NCI-H2081 (cell line): Measurements from ENCODE around the gene COCH.
"Not testable (repeated sequence)": the region's sequence is repeated elsewhere in the genome, so short reads cannot be mapped to it uniquely, and the experiment has no call there.

Experiments used
- DNase-seq, 2 experiments: peaks; one replicate each; lab custom pipeline; 2025; lab: John Stamatoyannopoulos, UW

COCH gene

GRCh38 chr14:30925254-30925653 lies 50.9 kb downstream of the COCH start:
- DNase-seq, result no peak

- DNase-seq, result no peak
Measured at GRCh38 chr14:30928462-30928861, 54.1 kb downstream of the COCH start.

- DNase-seq, result not testable (repeated sequence)
Measured at GRCh38 chr14:30933937-30934336, 59.6 kb downstream of the COCH start.

GRCh38 chr14:30935445-30935844 lies 61.1 kb downstream of the COCH start:
- no peak for DNase-seq

GRCh38 chr14:30938617-30939016 lies 64.3 kb downstream of the COCH start:
- DNase-seq, result no peak
